Erythroblast (primary cell): Measurements from ENCODE around the gene ATIC.
"Not testable (repeated sequence)": the region's sequence is repeated elsewhere in the genome, so short reads cannot be mapped to it uniquely, and the experiment has no call there.

ENCODE experiments used
- GATA1 ChIP-seq: IDR thresholded peaks from 2 replicates; pipeline ENCODE4 v1.6.1; 2011; ENCODE audit warnings: low read depth, mild to moderate bottlenecking, control low read depth, low read length, moderate library complexity
- POLR2A ChIP-seq: IDR thresholded peaks from 2 replicates; pipeline ENCODE4 v1.6.1; 2011; ENCODE audit warnings: mild to moderate bottlenecking, low read length

- not testable (repeated sequence) for TF ChIP-seq POLR2A, GATA1
Observed at GRCh38 chr2:215360059-215360458, 48.2 kb downstream of the ATIC start.
